Retinal pigment epithelial cell (primary cell): ENCODE measurements around the gene SEMA4D.

Experiments used
- DNase-seq: peaks from one replicate; pipeline ENCODE4 v3.0.0-alpha.2; 2010; ENCODE audit warnings: low read depth
- H3K4me3 ChIP-seq: 2 replicates; pipeline ENCODE4 v1.5.1; 2011; ENCODE audit warnings: mild to moderate bottlenecking, low read length, control low read depth, moderate library complexity
- CTCF ChIP-seq: conservative IDR thresholded peaks from 2 replicates; pipeline ENCODE4 v1.5.1; 2011; ENCODE audit warnings: low read depth, low read length, control low read depth, inconsistent platforms

The SEMA4D gene

GRCh38 chr9:89410641-89411350, 87.1 kb downstream of the SEMA4D start:
- no peak for TF ChIP-seq CTCF
- DNase-seq, result no peak

DNA sequence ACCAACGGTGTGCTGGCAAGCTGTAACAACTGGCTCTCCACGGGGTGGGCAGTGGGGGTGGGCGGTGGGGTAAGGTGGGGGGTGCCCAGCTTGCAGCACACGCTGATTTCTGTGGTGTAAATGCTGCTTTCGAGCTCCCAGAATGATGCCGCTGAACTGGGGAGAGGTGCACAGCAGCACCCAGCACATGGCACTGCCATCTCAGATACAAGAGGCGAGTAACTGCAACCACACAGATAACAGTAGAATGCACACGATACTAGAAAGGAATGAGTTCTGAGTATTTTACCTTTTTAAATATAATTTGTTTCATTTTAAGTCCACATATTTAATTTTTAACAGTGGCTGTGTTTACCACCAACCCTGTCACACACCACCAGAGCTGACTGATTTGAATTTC, 87.9 kb downstream of the SEMA4D start:
- DNase-seq, result no peak
- no peak for TF ChIP-seq CTCF
- no peak overlapping the region for H3K4me3 ChIP-seq

More at GRCh38 chr9:89410641-89411350, 87.1 kb downstream of the SEMA4D start:
- H3K4me3 ChIP-seq, result no peak overlapping the region

DNA sequence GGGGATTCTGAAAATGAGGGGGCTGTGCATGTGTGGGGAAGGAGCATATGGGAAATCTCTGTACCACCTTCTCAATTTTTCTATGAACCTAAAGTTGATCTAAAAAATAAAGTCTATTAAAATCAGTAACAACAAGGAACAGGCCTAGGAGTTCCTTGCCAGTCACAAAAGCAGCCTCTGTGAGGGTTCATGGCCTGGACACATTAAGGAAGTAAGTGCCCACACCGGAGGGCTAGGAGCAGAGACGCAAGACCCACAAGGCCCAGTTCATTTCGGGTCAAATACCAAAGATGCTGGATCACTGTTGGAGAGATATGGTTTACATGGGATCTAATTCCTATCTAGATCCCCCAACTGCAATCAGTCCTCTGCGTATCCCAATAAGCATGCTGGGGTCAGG, 88.4 kb downstream of the SEMA4D start:
- no peak for TF ChIP-seq CTCF
- DNase-seq, result no peak
- no peak overlapping the region for H3K4me3 ChIP-seq

DNA sequence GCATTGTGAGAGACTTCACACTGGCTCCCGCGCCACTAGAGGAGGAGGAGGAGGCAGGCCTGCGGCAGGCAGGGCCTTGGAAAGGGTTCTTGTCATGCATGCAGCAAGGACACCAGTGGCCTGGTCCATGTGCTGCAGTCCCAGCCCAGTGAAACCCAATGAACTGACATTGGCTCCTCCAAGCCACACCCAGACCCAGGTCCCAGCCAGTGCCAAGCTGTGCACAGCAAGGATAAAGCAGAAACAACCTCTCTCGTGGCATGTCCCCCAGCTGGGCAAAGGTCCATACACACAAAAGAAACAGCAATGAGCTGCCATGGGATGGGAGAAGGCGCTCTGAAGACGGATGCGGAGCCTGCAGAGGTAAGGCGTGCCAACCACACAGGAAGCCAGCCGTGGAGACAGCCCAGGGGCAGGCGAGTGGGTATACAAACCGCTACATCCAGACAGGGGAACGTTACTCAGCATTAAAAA, 89.2 kb downstream of the SEMA4D start:
- DNase-seq, result no peak

GRCh38 chr9:89407070-89407469, 90.8 kb downstream of the SEMA4D start:
- no peak overlapping the region for H3K4me3 ChIP-seq
- DNase-seq, result no peak

More for the DNA sequence above, 89.2 kb downstream of the SEMA4D start:
- H3K4me3 ChIP-seq, result no peak overlapping the region
- TF ChIP-seq CTCF, result no peak

DNA sequence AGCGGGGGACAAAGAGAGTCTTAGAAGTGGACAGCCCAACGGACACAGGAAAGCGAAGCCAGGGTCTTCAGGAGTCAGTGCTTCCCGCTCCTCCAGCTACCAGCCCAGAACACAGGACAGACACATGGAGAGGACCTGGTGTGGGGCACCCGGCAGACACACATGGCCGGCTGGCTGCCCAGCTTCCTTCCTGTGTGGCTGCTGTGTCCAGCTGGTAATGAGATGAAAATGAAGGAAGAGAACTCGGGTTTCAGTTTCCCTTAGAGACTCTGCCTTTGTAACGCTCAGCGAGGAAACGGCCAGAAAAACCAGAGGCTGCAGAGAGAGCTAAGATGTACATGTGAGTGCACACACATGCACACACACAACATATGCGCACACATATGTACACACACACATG, 92.1 kb downstream of the SEMA4D start:
- H3K4me3 ChIP-seq, result no peak overlapping the region
- DNase-seq, result no peak
- TF ChIP-seq CTCF, result no peak

More at GRCh38 chr9:89407070-89407469, 90.8 kb downstream of the SEMA4D start:
- no peak for TF ChIP-seq CTCF

DNA sequence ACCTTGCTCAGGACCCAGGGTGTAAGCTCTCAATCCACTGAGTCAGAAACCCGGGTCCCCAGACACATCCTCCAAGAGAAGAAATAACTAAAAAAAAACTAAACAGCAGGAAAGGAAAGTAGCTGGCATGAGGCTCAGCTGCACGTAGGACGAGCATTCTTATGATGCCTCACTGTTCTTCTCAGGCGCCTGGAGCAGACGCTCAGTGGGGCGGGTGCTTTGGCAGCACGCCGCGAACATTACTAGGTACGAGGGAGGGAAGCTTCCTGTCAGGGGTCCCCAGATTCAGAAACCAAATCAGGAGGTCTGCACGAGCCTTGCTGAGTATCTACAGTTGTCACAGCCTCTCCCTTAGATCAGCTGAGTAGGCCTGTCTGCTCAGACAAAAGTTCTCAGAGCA, 93.8 kb downstream of the SEMA4D start:
- H3K4me3 ChIP-seq, result no peak overlapping the region
- no peak for DNase-seq
- TF ChIP-seq CTCF, result no peak
